Fibroblast of peridontal ligament (primary cell): Measurements from ENCODE around the gene CFAP61.

Experiments used
- DNase-seq: peaks from one replicate; pipeline ENCODE4 v3.0.0-alpha.2; 2010; ENCODE audit errors: extremely low read depth

CFAP61 gene

GRCh38 chr20:20271271-20271670 lies 218.9 kb downstream of the CFAP61 start:
- no peak for DNase-seq

DNA sequence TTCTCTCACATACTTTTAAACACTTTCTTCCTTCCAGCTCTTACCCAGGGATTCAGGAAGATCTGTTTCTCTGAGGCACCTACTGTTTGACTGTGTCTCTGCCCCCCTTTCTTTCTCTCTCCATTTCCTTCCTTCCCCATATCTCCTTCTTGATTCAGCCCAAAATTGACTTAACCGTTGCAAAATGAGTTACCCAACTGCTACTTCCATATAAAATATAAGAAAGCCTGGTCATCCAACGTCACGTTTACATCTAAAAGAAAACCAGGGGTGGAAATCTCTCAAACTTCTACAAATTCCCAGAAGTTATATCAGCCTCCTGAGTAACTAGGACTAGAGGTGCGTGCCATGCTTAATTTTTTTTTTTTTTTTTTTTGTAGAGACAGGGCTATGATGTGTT lies 220.4 kb downstream of the CFAP61 start:
- DNase-seq, result no peak

DNA sequence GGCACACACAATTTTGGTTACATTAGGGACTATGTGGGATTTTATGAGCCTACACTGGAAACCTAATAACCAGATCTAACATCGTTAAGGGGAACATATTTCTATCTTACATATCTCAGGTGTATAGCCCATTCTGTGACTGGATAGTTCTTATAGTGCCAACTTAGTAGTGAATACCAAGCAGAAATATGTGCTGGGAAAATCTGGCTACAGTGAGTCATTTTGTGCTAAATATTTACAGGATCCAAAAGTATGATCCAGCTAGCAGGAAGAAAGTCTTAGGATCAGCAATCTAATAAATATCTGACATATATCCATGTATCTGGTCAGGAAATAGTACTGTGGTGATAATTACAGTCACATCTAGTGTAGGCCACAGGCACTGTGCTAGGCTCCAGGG lies 221.0 kb downstream of the CFAP61 start:
- DNase-seq, result no peak

- no peak for DNase-seq
Observed at GRCh38 chr20:20274821-20275220, 222.5 kb downstream of the CFAP61 start.

- no peak for DNase-seq
Observed at GRCh38 chr20:20275636-20276035, 223.3 kb downstream of the CFAP61 start.

GRCh38 chr20:20276811-20277530 lies 224.6 kb downstream of the CFAP61 start:
- DNase-seq, result no peak

- no peak for DNase-seq
Observed at GRCh38 chr20:20277894-20278335, 225.6 kb downstream of the CFAP61 start.

DNA sequence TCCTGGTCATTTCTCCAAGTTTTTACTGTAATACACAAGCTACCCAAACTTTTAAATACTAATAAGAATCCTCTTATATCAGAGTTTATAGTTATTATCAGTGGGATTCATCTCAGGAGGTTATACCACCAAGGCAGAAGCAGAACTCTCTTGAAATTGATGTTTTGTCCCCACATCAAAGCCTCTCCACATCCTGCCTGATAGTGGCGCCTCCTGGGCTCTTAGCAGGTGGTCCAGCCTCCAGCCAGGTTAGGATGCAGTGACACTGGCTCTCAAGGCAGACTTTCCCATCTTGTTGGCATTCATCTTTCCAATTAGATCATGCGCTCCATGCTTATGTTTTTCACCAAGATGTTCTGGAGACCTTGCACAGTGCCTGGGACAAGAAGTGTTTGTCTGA lies 233.7 kb downstream of the CFAP61 start:
- DNase-seq, result no peak

DNA sequence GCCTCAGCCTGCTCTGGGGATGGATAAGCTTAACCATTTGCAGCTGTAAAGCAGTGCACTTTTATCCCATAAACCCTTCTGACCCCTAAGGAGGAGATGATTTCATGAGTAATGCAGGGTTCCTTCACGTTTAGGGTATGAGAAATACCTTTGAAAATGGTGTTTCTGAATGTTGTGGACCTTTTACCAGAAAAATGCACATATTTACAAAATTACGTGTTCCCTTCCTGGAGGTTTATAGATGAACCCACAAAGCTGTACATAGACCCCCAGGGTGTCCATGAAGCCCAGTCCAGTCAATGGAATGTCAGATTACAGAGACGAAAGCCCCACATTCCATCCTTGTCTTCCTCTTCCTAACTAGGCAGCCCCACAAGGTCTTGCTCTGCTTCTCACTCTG lies 237.0 kb downstream of the CFAP61 start:
- no peak for DNase-seq

DNA sequence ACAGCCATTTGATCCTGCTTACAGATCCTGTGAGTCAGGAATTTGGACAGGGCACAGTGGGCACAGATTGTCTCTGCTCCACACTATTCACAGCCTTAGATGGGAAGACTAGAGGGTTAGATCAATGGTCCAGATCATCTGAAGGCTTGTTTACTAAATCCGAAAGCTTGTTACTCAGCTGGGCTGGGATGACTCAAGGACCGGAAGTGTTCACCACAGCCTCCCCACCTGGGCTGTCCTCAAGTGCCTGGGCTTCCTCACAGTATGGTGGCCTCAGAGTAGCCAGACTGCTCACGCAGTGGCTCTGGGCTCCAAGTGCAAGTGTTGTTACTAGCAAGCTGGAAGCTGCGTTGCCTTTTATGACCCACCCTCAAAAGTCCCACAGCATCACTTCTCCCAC lies 240.1 kb downstream of the CFAP61 start:
- DNase-seq, result no peak

- no peak for DNase-seq
Observed at GRCh38 chr20:20293141-20293540, 240.8 kb downstream of the CFAP61 start.

GRCh38 chr20:20293691-20294385 lies 241.5 kb downstream of the CFAP61 start:
- no peak for DNase-seq

- no peak for DNase-seq
Observed at GRCh38 chr20:20295621-20296498, 243.5 kb downstream of the CFAP61 start.

DNA sequence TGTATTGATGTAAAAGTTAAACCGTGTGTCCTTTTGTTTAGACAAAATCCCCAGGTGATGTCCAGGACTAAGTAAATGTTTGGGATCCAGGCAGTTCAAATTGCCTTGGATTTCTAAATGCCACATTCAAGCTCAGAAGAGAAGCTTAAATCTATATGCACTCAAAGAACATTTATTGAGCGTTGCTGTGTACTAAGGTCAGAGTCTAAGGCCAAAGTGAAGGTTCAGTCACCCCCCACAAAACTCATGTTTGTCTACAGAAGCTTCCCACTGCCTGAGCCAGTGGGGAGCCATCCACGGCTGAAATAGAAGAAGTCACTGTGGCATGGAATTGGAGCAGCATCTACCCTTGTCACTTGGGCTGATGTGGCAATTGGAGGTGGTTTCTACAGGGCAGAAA lies 244.8 kb downstream of the CFAP61 start:
- DNase-seq, result no peak

DNA sequence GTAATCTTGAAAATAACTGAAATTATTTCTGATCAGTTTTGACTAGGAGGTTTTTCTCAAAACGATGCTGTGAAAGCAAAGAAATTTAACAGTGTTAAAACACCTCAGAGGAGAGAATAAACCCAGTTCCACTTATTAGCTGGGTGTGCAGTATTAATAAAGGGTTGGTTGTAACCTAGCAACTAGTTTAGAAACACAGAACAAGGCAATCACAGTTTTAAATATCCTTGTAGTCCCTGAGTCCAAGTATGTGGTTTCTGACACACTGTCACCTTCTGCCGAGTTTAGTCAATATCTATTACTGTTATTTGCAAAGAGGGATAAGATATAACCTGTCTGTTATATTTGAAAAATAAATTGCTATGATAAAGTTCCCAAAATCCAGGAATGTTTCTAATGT lies 245.4 kb downstream of the CFAP61 start:
- no peak for DNase-seq

- no peak for DNase-seq
Observed at GRCh38 chr20:20299904-20300303, 247.6 kb downstream of the CFAP61 start.

GRCh38 chr20:20303320-20303719 lies 251.0 kb downstream of the CFAP61 start:
- DNase-seq, result no peak

- no peak for DNase-seq
Observed at GRCh38 chr20:20303742-20304141, 251.4 kb downstream of the CFAP61 start.

DNA sequence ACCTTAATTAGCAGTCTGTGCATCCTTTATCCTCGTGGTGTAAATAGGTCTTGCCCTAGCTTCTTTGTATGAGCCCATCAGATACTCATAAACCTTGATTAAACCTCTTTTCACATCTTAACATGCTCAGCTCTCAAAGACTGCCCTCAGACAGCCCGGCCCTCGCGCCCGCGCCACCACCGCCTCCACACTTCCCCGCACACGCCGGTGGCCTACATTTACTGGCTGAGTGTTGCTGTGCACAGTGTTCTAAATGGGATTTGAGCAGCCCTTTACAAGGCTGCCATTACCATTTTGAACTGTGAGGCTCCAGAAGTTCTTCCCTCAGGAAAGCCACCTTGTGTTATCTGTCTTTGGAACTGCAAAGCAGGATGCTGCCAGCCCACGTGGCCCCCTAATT lies 252.6 kb downstream of the CFAP61 start:
- DNase-seq, result no peak

DNA sequence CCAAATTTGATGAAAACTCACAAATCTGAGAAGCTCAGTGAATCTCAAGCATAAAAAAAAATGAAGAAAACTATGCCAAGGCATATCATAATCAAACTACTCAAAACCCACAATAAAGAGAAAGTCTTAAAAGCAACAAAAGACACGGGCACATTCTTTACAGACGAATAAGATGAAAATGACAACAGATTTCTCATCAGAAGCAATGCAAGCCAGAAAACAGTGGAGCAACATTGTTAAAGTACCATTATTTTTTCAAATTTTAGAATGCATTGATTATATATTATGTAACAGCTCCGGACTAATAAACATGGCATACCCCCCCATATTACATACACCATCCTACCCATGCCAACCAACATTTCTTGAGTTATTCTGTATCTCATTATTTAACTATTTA lies 260.2 kb downstream of the CFAP61 start:
- no peak for DNase-seq

DNA sequence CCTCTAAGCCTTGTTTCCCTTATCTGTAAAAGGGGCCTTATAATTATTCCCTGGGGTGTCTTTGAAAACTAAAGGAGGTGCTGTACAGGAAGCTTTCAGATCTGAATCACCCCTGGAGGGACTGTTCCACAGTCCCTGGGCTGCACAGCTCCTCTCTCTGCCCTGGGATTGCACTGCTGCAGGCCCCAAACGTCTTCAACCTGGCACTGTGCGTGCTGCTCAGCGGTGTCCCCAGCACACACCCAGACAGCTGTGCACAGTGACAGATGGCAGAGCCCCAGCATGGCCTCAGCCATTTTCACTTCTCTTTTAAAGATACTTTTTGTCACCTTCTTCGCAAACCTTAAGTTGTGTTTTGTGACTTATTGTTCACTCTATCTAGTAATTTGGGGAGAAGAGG lies 264.9 kb downstream of the CFAP61 start:
- DNase-seq, result no peak

DNA sequence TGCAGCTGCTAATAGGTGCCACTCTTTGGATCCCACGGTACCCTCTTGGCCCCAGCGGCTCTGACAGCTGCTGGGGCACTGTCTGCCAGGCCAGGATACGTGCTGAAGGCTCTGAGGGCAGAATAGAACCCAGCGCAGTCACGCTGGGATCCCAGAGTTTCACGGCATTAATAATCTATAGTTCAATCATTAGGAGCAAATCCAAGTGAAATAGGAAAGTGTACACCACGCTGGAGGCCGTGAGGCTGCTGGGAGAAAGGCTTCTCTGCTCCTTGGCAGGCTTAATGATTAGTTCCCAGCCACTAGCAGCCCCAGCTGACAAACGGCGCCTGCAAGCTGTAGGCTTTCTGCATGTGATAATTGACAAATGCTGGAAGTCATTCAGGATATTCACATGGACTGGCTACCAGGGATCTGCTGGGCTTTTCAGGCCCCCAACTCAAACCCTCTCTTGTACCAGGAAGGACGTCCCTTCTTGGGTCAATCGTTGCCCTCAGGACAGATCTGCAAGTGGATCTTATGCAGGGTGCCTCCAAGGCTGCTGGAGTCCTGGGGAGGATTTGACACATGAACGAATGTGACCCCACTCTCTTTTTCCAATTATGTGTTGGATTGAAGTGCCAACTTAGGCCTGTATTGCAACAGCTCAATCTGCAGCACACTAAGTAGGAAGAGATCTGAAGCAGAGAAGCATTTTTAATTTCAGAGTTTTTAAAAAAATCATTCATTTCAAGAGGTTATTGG lies 265.5 kb downstream of the CFAP61 start:
- DNase-seq, result no peak
